Inferior parietal cortex (tissue), 1 donor: ENCODE data around the gene GJB3.
"Not testable (repeated sequence)": the region's sequence is repeated elsewhere in the genome, so short reads cannot be mapped to it uniquely, and the experiment has no call there.

Experiments
- DNase-seq: peaks from one replicate; pipeline ENCODE4 v3.0.0-alpha.2; 2016; ENCODE audit errors: extremely low spot score

GJB3 gene

GRCh38 chr1:34781071-34781843, at the start of gene GJB3:
Gene GJB3 (plus strand): TSS chr1:34781214. CDS start chr1:34784763, 3,549 bp downstream.
- DNase-seq = no peak

GRCh38 chr1:34732831-34733230, 48.2 kb upstream of the GJB3 start:
- not testable (repeated sequence) for DNase-seq

GRCh38 chr1:34736692-34737091, 44.3 kb upstream of the GJB3 start:
- DNase-seq = no peak

DNA sequence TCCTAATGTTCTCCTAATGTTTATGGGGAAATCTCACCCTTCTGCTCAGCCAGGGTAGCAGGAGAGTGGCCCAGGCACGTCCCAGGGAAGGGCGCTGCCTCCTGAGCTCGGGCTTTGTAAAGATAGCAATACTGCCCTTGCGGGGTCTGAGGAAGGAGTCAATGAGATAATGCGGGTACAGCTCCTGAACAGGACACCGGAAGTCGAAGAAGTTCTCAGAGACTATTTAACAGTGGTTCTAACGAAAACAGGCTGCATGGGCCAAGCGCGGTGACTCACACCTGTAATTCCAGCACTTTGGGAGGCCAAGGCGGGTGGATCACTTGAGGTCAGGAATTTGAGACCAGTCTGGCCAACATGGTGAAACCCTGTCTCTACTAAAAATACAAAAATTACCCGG, 43.8 kb upstream of the GJB3 start:
- DNase-seq = not testable (repeated sequence)

DNA sequence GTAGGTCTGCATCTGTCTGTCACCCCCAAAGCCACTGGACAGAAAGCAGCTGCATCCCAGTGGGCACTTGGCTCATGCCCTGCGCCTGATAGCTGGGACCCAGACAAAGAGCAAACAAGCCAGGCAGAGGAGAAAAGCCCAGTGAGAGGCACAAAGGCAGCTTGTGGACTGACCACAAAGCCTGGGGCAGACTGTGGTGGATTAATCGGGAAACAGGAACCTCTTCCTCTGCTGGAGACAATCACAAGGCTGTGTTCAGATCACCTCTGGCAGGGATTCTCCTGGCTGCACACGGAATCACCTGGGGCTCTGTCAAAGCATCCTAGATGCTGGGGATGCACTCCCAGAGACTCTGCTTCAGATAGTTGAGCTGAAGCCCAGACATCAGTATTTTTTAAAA, 41.4 kb upstream of the GJB3 start:
- DNase-seq = no peak

DNA sequence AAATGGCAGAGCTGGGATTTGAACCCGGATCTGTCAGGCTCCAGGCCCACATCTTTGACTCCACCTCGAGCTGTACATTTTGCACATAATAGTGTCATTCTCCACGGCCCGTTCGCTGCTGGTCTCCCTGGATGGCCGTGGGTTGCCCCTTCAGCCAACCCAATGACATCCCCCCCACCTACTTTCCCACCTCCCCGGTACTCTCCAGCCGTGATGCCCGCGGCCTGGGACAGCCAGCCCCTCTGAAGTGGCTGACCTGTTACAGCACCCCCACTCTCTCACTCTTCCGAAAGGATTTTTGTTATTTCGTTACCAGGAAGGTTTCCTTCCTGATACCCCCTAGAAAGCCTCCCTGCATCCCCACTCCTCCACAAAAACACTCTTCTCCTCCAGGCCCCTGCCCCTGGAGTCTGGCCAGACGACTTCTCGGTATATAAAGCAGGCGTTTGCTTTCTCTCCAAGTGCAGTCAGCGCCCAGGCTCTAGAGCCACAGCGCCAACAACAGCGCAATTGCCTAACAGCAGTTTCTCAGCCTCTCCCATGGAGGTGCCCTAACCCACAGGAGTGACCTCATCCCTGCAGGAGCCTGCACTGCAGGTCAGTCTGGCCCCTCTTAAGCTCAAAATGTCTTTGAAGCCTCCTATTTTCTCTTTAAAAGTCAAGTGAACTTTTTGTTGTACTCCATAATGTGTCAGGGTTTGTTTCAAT, 40.7 kb upstream of the GJB3 start:
- DNase-seq = no peak

- DNase-seq = peak; percentile 80
Measured at GRCh38 chr1:34742667-34743270, 38.2 kb upstream of the GJB3 start.

- DNase-seq = no peak
Measured at GRCh38 chr1:34743775-34744174, 37.2 kb upstream of the GJB3 start.

- DNase-seq = no peak
Measured at GRCh38 chr1:34744851-34745250, 36.2 kb upstream of the GJB3 start.

DNA sequence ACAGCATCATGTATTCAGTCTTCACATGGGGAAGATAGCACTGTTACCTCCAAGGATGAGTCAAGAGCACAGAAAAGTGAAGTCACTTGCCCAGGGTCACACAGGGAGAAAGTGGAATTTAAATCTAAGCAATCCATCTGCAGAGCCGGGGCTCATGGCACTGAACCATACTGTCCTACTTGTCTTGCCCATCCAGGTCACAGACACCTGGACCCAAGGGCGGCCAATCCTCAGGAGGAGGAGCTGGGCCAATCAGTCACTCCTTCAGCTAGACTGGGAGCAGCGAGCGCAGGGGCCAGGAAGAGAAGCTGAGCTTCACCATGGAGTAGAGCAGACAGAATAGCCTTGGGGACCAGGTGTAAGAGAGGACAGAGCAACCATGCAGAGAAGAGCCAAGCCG, 35.3 kb upstream of the GJB3 start:
- DNase-seq = no peak

DNA sequence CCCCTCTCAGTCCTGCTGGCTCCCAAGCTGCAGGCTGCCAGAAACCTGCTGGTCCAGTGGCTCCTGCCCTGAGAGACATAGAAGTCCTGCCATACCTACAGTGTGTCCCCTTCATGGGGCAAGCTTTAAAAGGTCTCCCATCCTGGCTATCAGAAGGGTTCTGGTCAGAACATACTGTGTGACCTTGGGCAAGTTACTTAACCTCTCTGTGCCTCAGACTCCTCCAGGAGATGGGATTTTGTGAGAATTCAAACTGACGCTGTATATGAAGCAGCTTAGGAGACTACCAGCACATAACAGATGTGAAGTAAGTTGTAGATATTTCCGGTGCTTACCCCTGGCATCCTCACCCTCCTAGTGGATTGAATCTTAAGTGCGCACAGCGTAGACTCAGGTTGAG, 34.9 kb upstream of the GJB3 start:
- no peak for DNase-seq

DNA sequence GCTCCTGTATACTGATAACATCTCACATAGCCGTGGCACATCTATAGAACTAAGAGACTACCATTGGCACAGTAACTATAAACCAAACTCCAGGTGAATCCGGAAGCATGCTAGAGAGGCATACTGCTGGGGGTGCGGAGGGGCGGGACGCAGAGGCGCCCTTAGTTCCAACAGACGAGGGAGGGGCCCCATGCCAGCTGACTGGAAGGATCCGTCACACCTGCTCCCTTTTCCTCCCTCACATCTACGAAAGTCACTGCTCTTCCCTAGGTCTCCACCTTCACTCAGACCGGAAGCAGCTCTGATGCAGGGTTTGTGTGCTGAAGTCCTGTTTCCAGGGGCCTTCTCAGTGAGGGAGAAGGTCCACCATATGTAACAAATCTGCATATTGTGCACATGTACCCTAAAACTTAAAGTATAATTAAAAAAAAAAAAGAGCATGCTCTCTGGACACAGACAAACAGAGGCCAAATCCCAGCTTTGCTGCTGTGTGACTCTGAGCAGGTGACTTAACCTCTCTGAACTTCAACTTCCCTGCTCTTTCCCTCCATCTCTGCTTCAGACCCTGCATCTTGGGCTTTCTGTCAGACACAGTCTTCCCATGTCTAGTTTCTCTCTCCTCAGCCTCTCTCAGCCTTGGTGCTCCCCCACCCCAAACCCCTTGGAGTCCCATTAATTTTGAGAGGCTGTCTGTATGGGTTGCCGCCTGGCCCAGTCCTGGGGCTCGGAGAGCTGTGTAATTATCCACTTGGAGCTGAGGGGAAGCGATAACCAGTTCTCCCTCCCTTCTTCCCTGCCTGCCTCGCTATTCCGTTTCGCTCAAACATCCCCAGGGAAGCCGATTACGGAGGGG, 34.0 kb upstream of the GJB3 start:
- no peak for DNase-seq

- no peak for DNase-seq
Measured at GRCh38 chr1:34747638-34747941, 33.4 kb upstream of the GJB3 start.

DNA sequence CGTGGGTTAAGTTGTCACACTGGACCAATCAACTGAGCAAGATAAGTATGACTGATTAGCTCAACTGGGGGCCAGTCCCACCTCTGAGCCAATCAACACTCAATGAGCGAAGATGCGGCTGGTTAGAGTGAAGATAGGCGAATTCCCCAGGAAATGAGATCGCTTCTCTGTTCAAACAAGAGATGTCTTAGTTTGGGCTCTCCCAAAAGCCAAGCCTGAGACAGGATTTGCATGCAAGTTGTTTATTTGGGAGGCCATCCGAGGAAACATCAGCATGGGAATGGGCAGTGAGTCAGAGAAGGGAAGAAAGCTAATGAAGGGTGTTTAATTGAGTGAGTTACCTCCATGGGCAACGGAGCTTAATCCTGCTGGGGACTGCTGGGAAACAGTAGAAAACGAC, 31.0 kb upstream of the GJB3 start:
- DNase-seq = no peak

- DNase-seq = no peak
Measured at GRCh38 chr1:34750610-34751009, 30.4 kb upstream of the GJB3 start.

GRCh38 chr1:34753163-34753562, 27.9 kb upstream of the GJB3 start:
- no peak for DNase-seq

GRCh38 chr1:34754964-34755637, 25.9 kb upstream of the GJB3 start, which contains the start of gene GJB5:
Gene GJB5 (plus strand): TSS chr1:34755047. CDS start chr1:34757331, 2,284 bp downstream.
- no peak for DNase-seq

- no peak for DNase-seq
Measured at GRCh38 chr1:34755961-34756360, 25.1 kb upstream of the GJB3 start.

DNA sequence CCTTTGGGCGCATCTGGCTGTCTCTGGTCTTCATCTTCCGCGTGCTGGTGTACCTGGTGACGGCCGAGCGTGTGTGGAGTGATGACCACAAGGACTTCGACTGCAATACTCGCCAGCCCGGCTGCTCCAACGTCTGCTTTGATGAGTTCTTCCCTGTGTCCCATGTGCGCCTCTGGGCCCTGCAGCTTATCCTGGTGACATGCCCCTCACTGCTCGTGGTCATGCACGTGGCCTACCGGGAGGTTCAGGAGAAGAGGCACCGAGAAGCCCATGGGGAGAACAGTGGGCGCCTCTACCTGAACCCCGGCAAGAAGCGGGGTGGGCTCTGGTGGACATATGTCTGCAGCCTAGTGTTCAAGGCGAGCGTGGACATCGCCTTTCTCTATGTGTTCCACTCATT, 23.6 kb upstream of the GJB3 start:
- no peak for DNase-seq

DNA sequence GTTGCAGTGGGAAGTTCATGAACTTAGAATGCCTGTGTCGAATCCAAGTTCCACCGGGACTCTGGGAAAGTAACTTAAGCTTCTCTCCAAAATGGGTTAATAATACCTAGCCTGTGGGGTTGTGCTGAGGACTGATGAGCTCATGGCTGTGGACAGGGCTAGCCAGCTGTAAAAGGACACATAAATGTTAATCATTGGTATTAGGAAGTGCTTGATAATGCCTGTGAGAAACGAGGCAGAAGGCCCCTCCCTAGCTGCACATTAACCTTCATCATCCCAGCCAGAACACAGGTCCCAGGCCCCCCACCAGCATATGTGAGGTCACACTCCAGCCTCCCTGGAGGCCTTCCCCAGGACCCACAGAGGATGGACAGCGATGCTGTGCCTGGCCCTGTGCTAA, 22.3 kb upstream of the GJB3 start:
- no peak for DNase-seq
